ENCODE data around the gene RAB3GAP2.

RAB3GAP2 gene

GRCh38 chr1:220157738-220158137 is 114.5 kb downstream of the RAB3GAP2 start:
- H3K36me3 ChIP-seq (ENCODE audit: low read depth), result peaks cover 7% of the 10 kb centered on the region
- ATAC-seq (ENCODE audit: low read depth) (no peak), DNase-seq (ENCODE audit: low spot score) (no peak)
- H3K9me3 ChIP-seq (ENCODE audit: severe bottlenecking), result no peaks in the 10 kb centered on the region
- TF ChIP-seq, protein P1, sequence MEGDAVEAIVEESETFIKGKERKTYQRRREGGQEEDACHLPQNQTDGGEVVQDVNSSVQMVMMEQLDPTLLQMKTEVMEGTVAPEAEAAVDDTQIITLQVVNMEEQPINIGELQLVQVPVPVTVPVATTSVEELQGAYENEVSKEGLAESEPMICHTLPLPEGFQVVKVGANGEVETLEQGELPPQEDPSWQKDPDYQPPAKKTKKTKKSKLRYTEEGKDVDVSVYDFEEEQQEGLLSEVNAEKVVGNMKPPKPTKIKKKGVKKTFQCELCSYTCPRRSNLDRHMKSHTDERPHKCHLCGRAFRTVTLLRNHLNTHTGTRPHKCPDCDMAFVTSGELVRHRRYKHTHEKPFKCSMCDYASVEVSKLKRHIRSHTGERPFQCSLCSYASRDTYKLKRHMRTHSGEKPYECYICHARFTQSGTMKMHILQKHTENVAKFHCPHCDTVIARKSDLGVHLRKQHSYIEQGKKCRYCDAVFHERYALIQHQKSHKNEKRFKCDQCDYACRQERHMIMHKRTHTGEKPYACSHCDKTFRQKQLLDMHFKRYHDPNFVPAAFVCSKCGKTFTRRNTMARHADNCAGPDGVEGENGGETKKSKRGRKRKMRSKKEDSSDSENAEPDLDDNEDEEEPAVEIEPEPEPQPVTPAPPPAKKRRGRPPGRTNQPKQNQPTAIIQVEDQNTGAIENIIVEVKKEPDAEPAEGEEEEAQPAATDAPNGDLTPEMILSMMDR (IDR thresholded peaks at IDR 0.05; ENCODE audit: poor library complexity, severe bottlenecking), result no peak
- H3K27ac ChIP-seq (ENCODE audit: poor library complexity, severe bottlenecking), result no peak overlapping the region
- no peaks in the 10 kb centered on the region for H3K27me3 ChIP-seq (ENCODE audit: insufficient read depth, poor library complexity, severe bottlenecking)
- H3K4me1 ChIP-seq (ENCODE audit: insufficient read depth, poor library complexity, severe bottlenecking), result no peaks in the 10 kb centered on the region
- no peak overlapping the region for H3K4me3 ChIP-seq (ENCODE audit: severe bottlenecking)

- Histone ChIP-seq H3K27me3 (ENCODE audit: insufficient read depth, poor library complexity, severe bottlenecking) (no peaks in the 10 kb centered on the region), H3K36me3 (ENCODE audit: low read depth) (peaks cover 7% of the 10 kb centered on the region), H3K4me3 (ENCODE audit: severe bottlenecking) (no peak overlapping the region), H3K4me1 (ENCODE audit: insufficient read depth, poor library complexity, severe bottlenecking) (no peaks in the 10 kb centered on the region), H3K9me3 (ENCODE audit: severe bottlenecking) (no peaks in the 10 kb centered on the region), H3K27ac (ENCODE audit: poor library complexity, severe bottlenecking) (no peak overlapping the region)
- TF ChIP-seq, protein P1 (IDR thresholded peaks at IDR 0.05; ENCODE audit: poor library complexity, severe bottlenecking), result no peak
- ATAC-seq (ENCODE audit: low read depth), result no peak
- no peak for DNase-seq (ENCODE audit: low spot score)
Observed at GRCh38 chr1:220156620-220157146, 115.6 kb downstream of the RAB3GAP2 start.

DNA sequence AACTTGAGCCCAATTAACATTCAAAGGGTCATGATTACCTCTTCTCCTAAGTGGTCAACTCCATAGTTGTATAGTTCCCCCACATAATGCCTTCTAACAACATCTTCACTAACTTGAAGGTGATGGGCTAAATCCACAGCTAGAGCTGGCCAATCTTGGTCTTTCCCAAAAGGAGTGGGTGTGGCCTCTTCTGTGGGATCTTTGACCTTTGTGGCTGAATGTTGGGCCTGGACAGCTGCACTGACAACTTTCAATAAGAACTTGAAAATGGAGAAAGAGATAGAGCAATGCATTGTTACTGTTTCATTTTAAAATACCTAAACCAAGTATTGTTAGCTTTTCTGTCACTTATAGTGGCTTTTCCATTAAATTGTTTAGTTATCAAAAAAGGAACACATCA is 119.1 kb downstream of the RAB3GAP2 start:
- no peaks in the 10 kb centered on the region for H3K4me1 ChIP-seq (ENCODE audit: insufficient read depth, poor library complexity, severe bottlenecking)
- H3K27ac ChIP-seq (ENCODE audit: poor library complexity, severe bottlenecking), result no peak overlapping the region
- H3K9me3 ChIP-seq (ENCODE audit: severe bottlenecking), result no peaks in the 10 kb centered on the region
- ATAC-seq (ENCODE audit: low read depth) (no peak), DNase-seq (ENCODE audit: low spot score) (no peak)
- TF ChIP-seq, protein P1 (IDR thresholded peaks at IDR 0.05; ENCODE audit: poor library complexity, severe bottlenecking), result no peak
- H3K27me3 ChIP-seq (ENCODE audit: insufficient read depth, poor library complexity, severe bottlenecking), result no peaks in the 10 kb centered on the region
- H3K4me3 ChIP-seq (ENCODE audit: severe bottlenecking), result no peak overlapping the region
- peaks cover 7% of the 10 kb centered on the region for H3K36me3 ChIP-seq (ENCODE audit: low read depth)

GRCh38 chr1:220151454-220151853 is 120.8 kb downstream of the RAB3GAP2 start:
- no peak for DNase-seq (ENCODE audit: low spot score)
- TF ChIP-seq, protein P1 (IDR thresholded peaks at IDR 0.05; ENCODE audit: poor library complexity, severe bottlenecking), result no peak
- no peaks in the 10 kb centered on the region for H3K9me3 ChIP-seq (ENCODE audit: severe bottlenecking)
- no peak overlapping the region for H3K4me3 ChIP-seq (ENCODE audit: severe bottlenecking)
- no peak overlapping the region for H3K27ac ChIP-seq (ENCODE audit: poor library complexity, severe bottlenecking)
- no peaks in the 10 kb centered on the region for H3K4me1 ChIP-seq (ENCODE audit: insufficient read depth, poor library complexity, severe bottlenecking)
- ATAC-seq (ENCODE audit: low read depth), result no peak
- H3K36me3 ChIP-seq (ENCODE audit: low read depth), result no peaks in the 10 kb centered on the region
- no peaks in the 10 kb centered on the region for H3K27me3 ChIP-seq (ENCODE audit: insufficient read depth, poor library complexity, severe bottlenecking)

- H3K27ac ChIP-seq (ENCODE audit: poor library complexity, severe bottlenecking), result no peak overlapping the region
- ATAC-seq (ENCODE audit: low read depth) (no peak), DNase-seq (ENCODE audit: low spot score) (no peak)
- no peaks in the 10 kb centered on the region for H3K9me3 ChIP-seq (ENCODE audit: severe bottlenecking)
- TF ChIP-seq, protein P1 (IDR thresholded peaks at IDR 0.05; ENCODE audit: poor library complexity, severe bottlenecking), result no peak
- H3K4me1 ChIP-seq (ENCODE audit: insufficient read depth, poor library complexity, severe bottlenecking), result no peaks in the 10 kb centered on the region
- H3K27me3 ChIP-seq (ENCODE audit: insufficient read depth, poor library complexity, severe bottlenecking), result no peaks in the 10 kb centered on the region
- peaks cover 5% of the 10 kb centered on the region; the same call in 1 of the 2 replicates for H3K36me3 ChIP-seq (ENCODE audit: low read depth)
- no peak overlapping the region for H3K4me3 ChIP-seq (ENCODE audit: severe bottlenecking)
Observed at GRCh38 chr1:220149742-220150141, 122.5 kb downstream of the RAB3GAP2 start.

Measured in RWPE2 (cell line).